Measurements from ENCODE around the gene DAGLA.

The DAGLA gene

DNA sequence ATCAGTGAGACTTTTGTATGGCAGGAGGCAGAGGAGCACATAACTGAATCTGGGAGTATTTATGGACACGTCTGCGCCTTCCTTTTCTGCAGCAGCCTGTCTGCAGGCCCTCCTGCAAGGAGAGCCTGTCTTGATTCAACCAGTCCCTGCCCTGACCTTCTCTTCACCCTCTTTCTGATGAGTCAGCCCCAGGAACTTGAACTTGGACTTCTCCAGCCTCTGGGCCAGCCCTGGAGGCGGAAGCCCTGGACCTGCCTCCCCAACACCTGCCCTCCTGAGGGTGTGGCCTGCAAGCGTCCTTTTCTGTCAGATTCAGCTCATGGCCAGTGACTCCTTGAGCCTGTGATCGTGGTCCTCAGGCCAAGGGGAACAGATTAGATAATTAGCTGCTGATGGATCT, 20.0 kb downstream of the DAGLA start:
- TF ChIP-seq, protein P1, sequence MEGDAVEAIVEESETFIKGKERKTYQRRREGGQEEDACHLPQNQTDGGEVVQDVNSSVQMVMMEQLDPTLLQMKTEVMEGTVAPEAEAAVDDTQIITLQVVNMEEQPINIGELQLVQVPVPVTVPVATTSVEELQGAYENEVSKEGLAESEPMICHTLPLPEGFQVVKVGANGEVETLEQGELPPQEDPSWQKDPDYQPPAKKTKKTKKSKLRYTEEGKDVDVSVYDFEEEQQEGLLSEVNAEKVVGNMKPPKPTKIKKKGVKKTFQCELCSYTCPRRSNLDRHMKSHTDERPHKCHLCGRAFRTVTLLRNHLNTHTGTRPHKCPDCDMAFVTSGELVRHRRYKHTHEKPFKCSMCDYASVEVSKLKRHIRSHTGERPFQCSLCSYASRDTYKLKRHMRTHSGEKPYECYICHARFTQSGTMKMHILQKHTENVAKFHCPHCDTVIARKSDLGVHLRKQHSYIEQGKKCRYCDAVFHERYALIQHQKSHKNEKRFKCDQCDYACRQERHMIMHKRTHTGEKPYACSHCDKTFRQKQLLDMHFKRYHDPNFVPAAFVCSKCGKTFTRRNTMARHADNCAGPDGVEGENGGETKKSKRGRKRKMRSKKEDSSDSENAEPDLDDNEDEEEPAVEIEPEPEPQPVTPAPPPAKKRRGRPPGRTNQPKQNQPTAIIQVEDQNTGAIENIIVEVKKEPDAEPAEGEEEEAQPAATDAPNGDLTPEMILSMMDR (conservative IDR thresholded peaks at IDR 0.05), result no peak

DNA sequence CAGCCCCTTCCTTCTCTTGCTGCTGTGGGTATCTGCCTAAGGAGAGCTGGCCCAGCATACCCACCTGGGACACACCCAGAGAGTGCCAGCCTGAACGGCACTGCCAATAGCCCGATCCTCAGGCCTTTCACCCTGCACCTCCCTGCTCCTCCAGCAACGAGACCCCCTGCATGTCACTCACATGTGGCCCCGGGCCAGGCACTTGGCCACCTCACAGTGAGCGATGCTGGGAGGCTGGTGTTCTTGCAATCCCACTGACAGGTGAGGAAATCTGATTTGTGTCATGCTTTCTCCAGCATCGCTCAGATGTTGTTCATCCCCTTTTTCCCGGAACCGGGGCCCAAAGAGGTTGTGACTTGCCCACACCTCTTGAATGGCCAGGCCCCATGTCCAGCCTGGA, 20.5 kb downstream of the DAGLA start:
- no peak overlapping the region for H3K27ac ChIP-seq
- TF ChIP-seq, protein P1 (conservative IDR thresholded peaks at IDR 0.05), result no peak

More for the DNA sequence above, 20.0 kb downstream of the DAGLA start:
- H3K27ac ChIP-seq, result peak overlapping the region; percentile 20; the same call in 1 of the 2 replicates

DNA sequence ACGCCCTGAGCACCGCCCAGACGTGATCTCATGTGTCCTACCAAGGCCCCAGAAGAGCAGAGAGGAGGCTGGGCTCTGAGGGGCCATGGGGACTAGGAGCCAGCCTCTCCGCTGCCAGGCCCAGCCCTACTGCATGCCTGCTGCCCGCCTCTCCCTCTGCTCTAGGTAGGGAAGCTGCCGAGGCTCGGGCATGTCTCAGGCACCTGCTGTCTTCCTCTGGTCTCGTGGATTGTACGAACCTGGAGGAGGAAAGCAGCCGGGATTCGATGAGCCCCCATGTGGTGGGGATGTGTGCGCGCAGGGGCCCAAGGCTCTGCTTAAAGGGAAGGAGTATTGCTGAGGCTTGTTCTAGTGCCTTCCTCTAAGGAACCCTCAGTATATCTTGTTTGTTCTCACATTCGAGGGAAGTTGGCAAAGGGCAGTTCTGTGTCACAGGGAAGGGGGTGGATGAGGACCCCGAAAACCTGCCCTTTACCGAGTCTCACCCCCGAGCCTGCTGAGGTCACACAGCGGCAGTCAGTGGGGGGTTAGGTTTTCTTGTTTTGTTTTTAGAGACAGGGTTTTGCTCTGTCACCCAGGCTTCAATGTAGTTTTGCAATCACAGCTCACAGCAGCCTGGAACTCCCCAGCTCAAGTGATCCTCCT, 21.2 kb downstream of the DAGLA start:
- no peak overlapping the region for H3K27ac ChIP-seq
- TF ChIP-seq, protein P1 (conservative IDR thresholded peaks at IDR 0.05), result peak; percentile 38; the same call in 1 of the 2 replicates

DNA sequence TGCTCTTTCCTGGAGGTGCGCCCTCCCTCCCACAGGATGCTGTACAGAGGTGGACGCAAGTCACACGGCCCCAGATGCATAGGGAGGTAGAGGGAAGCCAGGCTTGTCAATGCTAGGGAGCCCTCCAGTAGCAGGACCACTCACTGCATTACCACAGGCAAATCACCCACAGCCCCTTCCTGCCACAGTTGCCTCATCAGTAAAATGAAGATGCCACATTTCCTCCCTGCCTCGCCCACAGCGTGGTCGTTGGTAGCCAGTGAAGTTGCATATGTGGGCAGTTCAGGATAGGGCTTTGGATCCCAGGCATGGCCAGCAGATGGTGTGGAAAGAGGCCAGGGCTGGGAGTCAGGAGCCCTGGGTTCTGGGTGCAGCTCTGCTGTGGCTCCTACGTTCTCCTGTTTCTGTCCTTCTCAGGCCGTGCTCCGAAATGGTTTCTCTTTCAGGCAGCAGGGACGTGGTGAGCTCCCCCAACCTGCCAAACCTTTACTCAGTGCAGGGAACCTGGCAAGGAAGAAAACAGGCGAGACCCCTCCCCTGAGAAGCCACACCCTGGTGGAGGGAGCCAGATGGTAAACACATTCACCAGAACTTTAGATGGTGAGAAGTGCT, 22.6 kb downstream of the DAGLA start:
- no peak overlapping the region for H3K27ac ChIP-seq
- TF ChIP-seq, protein P1 (conservative IDR thresholded peaks at IDR 0.05), result no peak

DNA sequence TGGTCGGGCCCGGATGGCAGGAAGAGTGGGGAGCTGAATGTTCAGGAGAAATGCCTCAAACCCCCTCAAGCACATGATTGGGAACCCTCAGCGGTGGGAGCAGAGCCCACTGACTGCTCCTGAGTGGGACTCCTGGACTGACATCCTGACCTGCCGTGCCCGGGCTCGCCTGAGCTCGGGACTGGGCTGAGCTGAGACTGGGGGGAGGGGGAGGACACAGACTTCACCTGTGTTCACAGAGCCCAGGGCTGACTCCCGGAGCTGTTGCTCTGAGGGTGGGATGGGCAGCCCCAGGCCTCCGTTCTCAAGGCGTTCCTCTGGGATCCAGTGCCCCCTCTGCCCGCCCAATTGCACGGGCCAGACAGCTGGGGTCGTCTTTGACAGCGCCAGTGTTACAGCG, 24.6 kb downstream of the DAGLA start:
- no peak overlapping the region for H3K27ac ChIP-seq
- TF ChIP-seq, protein P1 (conservative IDR thresholded peaks at IDR 0.05), result no peak

DNA sequence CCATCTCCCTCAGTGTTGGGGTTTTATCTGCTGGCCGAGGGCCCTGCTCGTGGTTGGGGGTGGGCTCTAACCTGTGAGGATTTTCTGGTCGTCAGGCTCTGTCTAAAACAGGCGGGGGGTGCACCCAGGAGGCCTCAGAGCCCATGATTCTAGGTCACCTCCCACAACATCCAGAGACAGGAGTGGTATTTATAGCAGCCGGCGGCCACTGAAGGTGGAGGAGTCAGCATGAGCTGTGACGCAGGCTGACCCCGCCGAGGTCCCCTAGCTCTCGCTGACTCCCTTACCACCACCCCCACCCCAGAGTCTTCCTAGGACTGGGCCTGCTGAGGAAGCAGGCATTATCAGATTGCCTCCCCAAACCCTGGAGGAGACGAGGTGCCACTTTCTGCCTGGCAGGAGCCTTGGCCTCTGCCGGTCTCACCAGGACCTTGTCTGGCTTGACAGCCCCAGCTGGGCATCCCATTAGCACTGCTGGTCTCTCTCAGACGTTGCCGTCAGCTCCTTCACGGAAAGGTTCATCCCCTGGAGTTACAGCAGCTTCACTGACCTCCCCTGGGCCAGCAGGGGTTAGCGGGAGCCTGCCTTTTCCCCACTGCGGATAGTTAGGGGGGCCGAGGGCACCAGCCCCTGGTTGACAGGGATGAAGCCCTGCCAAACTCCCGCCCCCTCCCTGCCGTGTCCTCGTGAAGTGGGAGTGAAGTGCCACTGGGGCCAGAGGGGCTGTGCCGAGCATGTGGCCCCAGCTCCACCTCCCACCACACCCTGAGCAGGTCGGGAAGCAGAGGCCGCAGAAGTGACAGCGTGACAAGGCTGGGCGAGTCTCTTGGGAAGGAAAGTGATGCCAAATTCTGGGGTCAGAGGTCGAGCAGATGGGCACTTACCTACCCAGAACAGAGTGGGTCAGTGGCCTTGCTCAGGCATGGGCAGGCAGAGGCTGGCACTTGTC, 26.5 kb downstream of the DAGLA start:
- H3K27ac ChIP-seq, result no peak overlapping the region
- TF ChIP-seq, protein P1 (conservative IDR thresholded peaks at IDR 0.05), result no peak

DNA sequence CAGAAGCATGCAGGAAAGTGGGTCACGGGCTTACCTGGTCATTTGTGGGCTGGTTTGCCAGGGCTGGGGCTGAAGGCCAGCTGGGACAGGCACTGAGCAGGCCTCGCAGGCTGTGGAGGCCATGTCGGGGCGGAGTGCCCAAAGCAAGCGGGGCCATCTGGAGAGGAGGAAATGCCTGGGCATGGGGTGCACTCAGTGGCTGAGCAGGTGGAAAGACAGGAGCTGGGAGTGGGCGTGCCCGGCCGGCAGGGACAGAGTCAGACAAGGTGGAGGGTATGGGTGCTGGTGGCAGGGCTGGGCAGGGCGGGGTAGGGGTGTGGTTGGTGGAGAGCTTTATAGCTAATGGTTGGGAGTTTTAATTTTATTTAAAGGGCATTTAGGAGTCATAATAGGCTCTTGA, 27.4 kb downstream of the DAGLA start:
- TF ChIP-seq, protein P1 (conservative IDR thresholded peaks at IDR 0.05), result no peak

More for the DNA sequence above, 27.4 kb downstream of the DAGLA start:
- no peak overlapping the region for H3K27ac ChIP-seq
